Mesodermal cell (in vitro differentiated cells): ENCODE measurements around the gene NOSTRIN. TPM values are rescaled to one million over a fixed set of nuclear protein-coding genes. Genes with fewer than 3 reads are reported as not detected.
"Not testable (repeated sequence)": the region's sequence is repeated elsewhere in the genome, so short reads cannot be mapped to it uniquely, and the experiment has no call there.

Experiments used
- H3K27ac ChIP-seq: 2 replicates; pipeline ENCODE4 v1.7.0; 2013; ENCODE audit warnings: mild to moderate bottlenecking, low read depth, low read length, moderate library complexity; ENCODE audit not compliant: severe bottlenecking
- H3K36me3 ChIP-seq: 2 replicates; pipeline ENCODE4 v1.7.1; 2013; ENCODE audit warnings: mild to moderate bottlenecking, low read length, moderate library complexity; ENCODE audit not compliant: control insufficient read depth, insufficient read depth
- H3K4me1 ChIP-seq: one replicate; pipeline ENCODE4 v1.7.1; 2013; ENCODE audit warnings: mild to moderate bottlenecking, low read length; ENCODE audit not compliant: insufficient read depth, control insufficient read depth, poor library complexity, severe bottlenecking
- H3K4me3 ChIP-seq: 2 replicates; pipeline ENCODE4 v1.7.0; 2013; ENCODE audit warnings: low read length, control low read depth, mild to moderate bottlenecking; ENCODE audit not compliant: insufficient read depth, poor library complexity, severe bottlenecking; ENCODE audit errors: extremely low read depth
- H3K9me3 ChIP-seq: 2 replicates; pipeline ENCODE4 v1.7.1; 2013; ENCODE audit warnings: mild to moderate bottlenecking, low read length, moderate library complexity; ENCODE audit not compliant: control insufficient read depth
- WGBS, 2 experiments: methylation state at CpG; one replicate each; pipeline ENCODE4 v1.1.5; 2013; ENCODE audit warnings: missing lambda C conversion rate in 2 of 2; ENCODE audit not compliant: insufficient coverage in 2 of 2; 5-methylcytosine and 5-hydroxymethylcytosine counted together
- polyA plus RNA-seq, 2 experiments: library from polyadenylated mRNA; stranded (reverse); fragments of 50-300 nt; gene quantifications; one replicate each; pipeline ENCODE4 v1.2.3, GENCODE V29; 2013

The NOSTRIN gene
- polyA plus RNA-seq (2013, experiment 1 of 2): 4.1 TPM
- polyA plus RNA-seq (2013, experiment 2 of 2): 3.0 TPM

- WGBS, 2 experiments: 73 to 83% methylated on average over 9 of the region's 10 CpGs
- Histone ChIP-seq H3K36me3 (no peaks in the 10 kb centered on the region), H3K27ac (peak within 1 kb of the TSS; percentile 57), H3K4me1 (peaks cover 16% of the 10 kb centered on the region), H3K4me3 (no peak within 1 kb of the TSS), H3K9me3 (no peaks in the 10 kb centered on the region)
These were observed at the start of gene NOSTRIN for GRCh38 chr2:168801961-168802858. TSS of gene NOSTRIN (plus strand) at chr2:168802637. CDS start at chr2:168802647, 10 bp downstream.

GRCh38 chr2:168753765-168754329, 48.6 kb upstream of the NOSTRIN start:
- 87 to 90% methylated on average over 4 to 5 of the region's 8 CpGs for WGBS, 2 experiments
- peaks cover 17% of the 10 kb centered on the region for H3K4me1 ChIP-seq
- H3K36me3 ChIP-seq: peaks cover 11% of the 10 kb centered on the region
- no peak overlapping the region for H3K4me3 ChIP-seq
- H3K9me3 ChIP-seq: no peaks in the 10 kb centered on the region
- H3K27ac ChIP-seq: no peak overlapping the region

- 90 to 98% methylated on average over 3 of the region's 3 CpGs for WGBS, 2 experiments
- Histone ChIP-seq H3K36me3 (peaks cover 11% of the 10 kb centered on the region), H3K27ac (no peak overlapping the region), H3K9me3 (no peaks in the 10 kb centered on the region), H3K4me3 (no peak overlapping the region), H3K4me1 (peaks cover 9% of the 10 kb centered on the region)
These were observed 45.2 kb upstream of the NOSTRIN start for GRCh38 chr2:168757223-168757622.

GRCh38 chr2:168758970-168759820, 43.2 kb upstream of the NOSTRIN start:
- peaks cover 8% of the 10 kb centered on the region for H3K36me3 ChIP-seq
- H3K9me3 ChIP-seq: no peaks in the 10 kb centered on the region
- H3K4me3 ChIP-seq: no peak overlapping the region
- no peak overlapping the region for H3K27ac ChIP-seq
- 29 to 52% methylated on average over 2 of the region's 3 CpGs for WGBS, 2 experiments
- H3K4me1 ChIP-seq: peaks cover 9% of the 10 kb centered on the region

GRCh38 chr2:168765401-168765800, 37.0 kb upstream of the NOSTRIN start:
- Histone ChIP-seq H3K4me1 (peaks cover 4% of the 10 kb centered on the region), H3K27ac (no peak overlapping the region), H3K9me3 (no peaks in the 10 kb centered on the region), H3K4me3 (no peak overlapping the region), H3K36me3 (peaks cover 8% of the 10 kb centered on the region)
- 83% methylated on average over 1 of the region's 1 CpG; no CpG with 5 or more reads in 1 of the 2 experiments for WGBS, 2 experiments

GRCh38 chr2:168766600-168766999, 35.8 kb upstream of the NOSTRIN start:
- H3K27ac ChIP-seq: no peak overlapping the region
- peaks cover 5% of the 10 kb centered on the region for H3K4me1 ChIP-seq
- H3K36me3 ChIP-seq: peaks cover 8% of the 10 kb centered on the region
- H3K9me3 ChIP-seq: no peaks in the 10 kb centered on the region
- no CpG with 5 or more reads among the region's 2 CpGs for WGBS, 2 experiments
- no peak overlapping the region for H3K4me3 ChIP-seq

GRCh38 chr2:168767258-168767657, 35.2 kb upstream of the NOSTRIN start:
- H3K27ac ChIP-seq: no peak overlapping the region
- no CpG with 5 or more reads among the region's 1 CpG for WGBS, 2 experiments

GRCh38 chr2:168768357-168768756, 34.1 kb upstream of the NOSTRIN start:
- H3K4me3 ChIP-seq, H3K27ac ChIP-seq, H3K9me3 ChIP-seq, H3K36me3 ChIP-seq, H3K4me1 ChIP-seq: not testable (repeated sequence)
- 91 to 98% methylated on average over 4 to 6 of the region's 6 CpGs for WGBS, 2 experiments

More at GRCh38 chr2:168767258-168767657, 35.2 kb upstream of the NOSTRIN start:
- Histone ChIP-seq H3K36me3 (peaks cover 8% of the 10 kb centered on the region), H3K9me3 (no peaks in the 10 kb centered on the region), H3K4me1 (peaks cover 5% of the 10 kb centered on the region), H3K4me3 (no peak overlapping the region)

GRCh38 chr2:168770796-168771195, 31.6 kb upstream of the NOSTRIN start:
- Histone ChIP-seq H3K9me3 (peaks cover 5% of the 10 kb centered on the region), H3K36me3 (peaks cover 8% of the 10 kb centered on the region), H3K4me1 (peaks cover 5% of the 10 kb centered on the region), H3K4me3 (no peak overlapping the region), H3K27ac (no peak overlapping the region)
- WGBS, 2 experiments: no CpG with 5 or more reads among the region's 2 CpGs

- peaks cover 8% of the 10 kb centered on the region for H3K36me3 ChIP-seq
- H3K27ac ChIP-seq: no peak overlapping the region
- H3K9me3 ChIP-seq: peaks cover 10% of the 10 kb centered on the region
- no CpG with 5 or more reads among the region's 1 CpG for WGBS, 2 experiments
- H3K4me1 ChIP-seq: peaks cover 5% of the 10 kb centered on the region
- H3K4me3 ChIP-seq: no peak overlapping the region
These were observed 29.7 kb upstream of the NOSTRIN start for GRCh38 chr2:168772704-168773103.
